Lower leg skin (tissue), 4 donors: ENCODE results near the gene KLHL6. TPM values are rescaled to one million over a fixed set of nuclear protein-coding genes. Genes with fewer than 3 reads are reported as not detected.
"Not testable (repeated sequence)": the region's sequence is repeated elsewhere in the genome, so short reads cannot be mapped to it uniquely, and the experiment has no call there.

ENCODE experiments used
- DNase-seq, 2 donors: peaks; one replicate each; pipeline ENCODE4 v3.0.0-alpha.2; 2019; ENCODE audit warnings: low spot score in 2 of 2
- H3K4me3 ChIP-seq: fragments of 200-600 bp; sonication (generic); 2 replicates; pipeline ENCODE4 v1.5.1; 2017; ENCODE audit warnings: mild to moderate bottlenecking, low read depth; ENCODE audit not compliant: poor library complexity, severe bottlenecking
- POLR2A ChIP-seq, 2 donors: fragments of 450-650 bp; IDR thresholded peaks; one replicate each; pipeline ENCODE4 v1.6.1; 2016 to 2017; ENCODE audit warnings: antibody characterized with exemption in 2 of 2, mild to moderate bottlenecking in 1 of 2, moderate library complexity in 1 of 2
- WGBS, 2 donors: methylation state at CpG; one replicate each; pipeline ENCODE4 v1.1.5; 2018; 5-methylcytosine and 5-hydroxymethylcytosine counted together
- intact Hi-C: fragments of 100-400 bp; cut with DNase I; formaldehyde crosslinking; loops from one replicate; pipeline ENCODE4 v1.15.0; 2023; ENCODE audit warnings: low total_unique reads
- total RNA-seq, 4 donors: library from RNA; depleted of rRNA; stranded (reverse); fragments of >200 nt; gene quantifications; one replicate each; pipeline ENCODE4 v1.1.0, GENCODE V29; 2016
- TF ChIP-seq, protein P1 (sequence below), 3 donors: fragments of 450-650 bp; IDR thresholded peaks; one replicate each; pipeline ENCODE4 v1.5.1; 2016; ENCODE audit warnings: antibody characterized with exemption in 3 of 3, mild to moderate bottlenecking in 3 of 3, moderate library complexity in 2 of 3

KLHL6 gene
- total RNA-seq, 4 donors from 2014 or later: 0.10 to 0.58 (median 0.23) TPM

DNA sequence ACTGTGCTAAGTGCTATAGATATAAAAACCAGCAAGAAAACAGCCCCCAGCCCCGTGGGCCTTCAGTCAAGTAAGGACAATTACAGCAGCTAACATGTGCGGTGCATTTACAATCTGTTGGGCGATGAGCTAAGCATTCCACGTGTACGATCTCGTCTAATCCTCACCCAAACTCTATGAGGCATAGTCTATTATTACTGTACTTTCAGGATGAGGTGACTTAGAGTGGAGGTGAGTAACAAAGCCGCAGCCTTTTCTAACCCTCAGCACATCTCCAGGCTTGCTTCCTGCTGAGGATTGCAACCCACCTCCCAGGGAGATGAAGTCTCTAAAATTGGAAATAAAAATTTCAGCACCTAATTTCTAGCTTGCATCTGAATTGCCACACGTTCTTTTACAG lies 73.9 kb downstream of the KLHL6 start:
- TF ChIP-seq POLR2A (IDR thresholded peaks at IDR 0.05): no peak
- TF ChIP-seq, protein P1, sequence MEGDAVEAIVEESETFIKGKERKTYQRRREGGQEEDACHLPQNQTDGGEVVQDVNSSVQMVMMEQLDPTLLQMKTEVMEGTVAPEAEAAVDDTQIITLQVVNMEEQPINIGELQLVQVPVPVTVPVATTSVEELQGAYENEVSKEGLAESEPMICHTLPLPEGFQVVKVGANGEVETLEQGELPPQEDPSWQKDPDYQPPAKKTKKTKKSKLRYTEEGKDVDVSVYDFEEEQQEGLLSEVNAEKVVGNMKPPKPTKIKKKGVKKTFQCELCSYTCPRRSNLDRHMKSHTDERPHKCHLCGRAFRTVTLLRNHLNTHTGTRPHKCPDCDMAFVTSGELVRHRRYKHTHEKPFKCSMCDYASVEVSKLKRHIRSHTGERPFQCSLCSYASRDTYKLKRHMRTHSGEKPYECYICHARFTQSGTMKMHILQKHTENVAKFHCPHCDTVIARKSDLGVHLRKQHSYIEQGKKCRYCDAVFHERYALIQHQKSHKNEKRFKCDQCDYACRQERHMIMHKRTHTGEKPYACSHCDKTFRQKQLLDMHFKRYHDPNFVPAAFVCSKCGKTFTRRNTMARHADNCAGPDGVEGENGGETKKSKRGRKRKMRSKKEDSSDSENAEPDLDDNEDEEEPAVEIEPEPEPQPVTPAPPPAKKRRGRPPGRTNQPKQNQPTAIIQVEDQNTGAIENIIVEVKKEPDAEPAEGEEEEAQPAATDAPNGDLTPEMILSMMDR (IDR thresholded peaks at IDR 0.05): no peak
- intact Hi-C loops: no loop called here
- 35 to 42% methylated on average over 8 of the region's 8 CpGs for WGBS, 2 donors
- peak in 1 of 2 donors; percentile 42 for DNase-seq
- no peak overlapping the region for H3K4me3 ChIP-seq

DNA sequence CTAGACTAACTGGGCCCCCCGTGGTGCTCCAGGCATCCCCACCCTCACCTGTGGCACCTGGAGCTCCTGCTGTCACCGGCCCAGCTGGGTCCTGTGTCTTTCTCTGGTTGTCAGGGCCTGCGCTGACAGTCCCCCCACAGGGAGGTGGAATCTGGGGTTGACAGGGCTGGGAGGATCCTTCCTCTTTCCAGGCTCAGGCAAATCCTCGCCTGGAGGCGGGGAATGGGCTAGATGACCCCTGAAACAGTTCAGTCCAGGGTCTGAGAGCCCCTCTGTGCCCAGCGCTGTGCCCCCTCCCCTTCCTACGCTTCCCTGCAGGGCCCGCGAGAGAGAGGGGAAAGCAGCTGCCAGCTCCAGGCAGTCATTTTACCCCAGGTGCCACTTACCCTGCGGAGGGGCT lies 77.0 kb downstream of the KLHL6 start:
- 77 to 80% methylated on average over 8 to 10 of the region's 10 CpGs for whole genome bisulfite sequencing, 2 donors
- no peak overlapping the region for H3K4me3 ChIP-seq
- TF ChIP-seq, protein P1 (IDR thresholded peaks at IDR 0.05): no peak
- no peak for TF ChIP-seq POLR2A (IDR thresholded peaks at IDR 0.05)
- intact Hi-C loops: loop anchor here (10.0 kb wide), 1 partner anchor 286 kb away; no protein-coding TSS in a partner anchor
- DNase-seq: peak in 1 of 2 donors; percentile 62

DNA sequence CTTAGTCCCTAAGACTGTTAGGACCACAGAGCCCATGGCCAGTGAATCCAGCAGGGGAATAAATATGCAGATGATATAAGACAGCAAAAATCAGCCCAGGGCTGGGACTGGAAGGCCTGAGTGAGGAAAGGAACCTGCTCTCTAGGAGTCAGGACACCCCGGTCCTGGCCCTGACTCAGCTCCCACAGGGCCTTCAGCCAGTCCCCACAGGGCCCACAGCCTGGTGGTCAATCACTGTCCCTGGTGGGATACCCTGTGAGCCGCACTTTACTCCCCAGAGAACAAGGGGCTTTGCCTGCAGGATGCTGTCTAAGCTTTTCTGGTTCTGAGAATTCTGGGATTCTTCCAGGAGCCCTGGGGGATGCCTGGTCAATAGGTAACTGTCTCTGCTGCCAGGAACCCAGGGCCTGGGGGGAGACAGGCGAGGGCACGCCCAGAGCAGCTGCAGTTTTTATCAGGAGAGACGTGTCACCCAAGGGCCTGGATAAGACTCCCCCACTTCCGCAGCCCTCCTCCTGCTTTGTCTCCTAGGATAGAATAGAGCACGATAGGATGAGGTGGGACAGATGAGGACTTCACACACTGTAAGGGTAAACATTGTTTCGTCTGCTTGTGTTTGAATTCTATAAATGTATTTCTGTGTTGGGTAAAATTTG lies 77.6 kb downstream of the KLHL6 start:
- WGBS, 2 donors: 50 to 66% methylated on average over 8 of the region's 8 CpGs
- peak in 1 of 2 donors; percentile 53 for DNase-seq
- H3K4me3 ChIP-seq: no peak overlapping the region
- intact Hi-C loops: loop anchor here (10.0 kb wide), 1 partner anchor 287 kb away; no protein-coding TSS in a partner anchor
- TF ChIP-seq POLR2A (IDR thresholded peaks at IDR 0.05): no peak
- TF ChIP-seq, protein P1 (IDR thresholded peaks at IDR 0.05): no peak

DNA sequence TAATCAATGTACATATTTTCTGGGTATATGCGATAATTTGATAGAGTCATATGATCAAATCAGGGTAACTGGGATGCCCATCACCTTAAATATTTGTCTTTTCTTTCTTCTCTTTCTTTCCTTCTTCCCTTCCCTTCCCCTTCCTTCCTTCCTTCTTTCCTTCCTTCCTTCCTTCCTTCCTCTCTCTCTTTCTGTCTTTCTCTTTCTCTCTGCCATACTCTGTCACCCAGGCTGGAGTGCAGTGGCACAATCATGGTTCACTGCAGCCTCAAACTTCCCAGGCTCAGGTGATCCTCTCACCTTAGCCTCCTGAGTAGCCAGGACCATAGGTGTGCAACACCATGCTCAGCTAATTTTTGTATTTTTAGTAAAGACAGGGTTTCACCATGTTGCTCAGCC lies 79.7 kb downstream of the KLHL6 start:
- 96 to 97% methylated on average over 1 of the region's 1 CpG for WGBS, 2 donors
- intact Hi-C loops: loop anchor here (10.0 kb wide), 1 partner anchor 289 kb away; no protein-coding TSS in a partner anchor
- peak in 1 of 2 donors; percentile 57 for DNase-seq

DNA sequence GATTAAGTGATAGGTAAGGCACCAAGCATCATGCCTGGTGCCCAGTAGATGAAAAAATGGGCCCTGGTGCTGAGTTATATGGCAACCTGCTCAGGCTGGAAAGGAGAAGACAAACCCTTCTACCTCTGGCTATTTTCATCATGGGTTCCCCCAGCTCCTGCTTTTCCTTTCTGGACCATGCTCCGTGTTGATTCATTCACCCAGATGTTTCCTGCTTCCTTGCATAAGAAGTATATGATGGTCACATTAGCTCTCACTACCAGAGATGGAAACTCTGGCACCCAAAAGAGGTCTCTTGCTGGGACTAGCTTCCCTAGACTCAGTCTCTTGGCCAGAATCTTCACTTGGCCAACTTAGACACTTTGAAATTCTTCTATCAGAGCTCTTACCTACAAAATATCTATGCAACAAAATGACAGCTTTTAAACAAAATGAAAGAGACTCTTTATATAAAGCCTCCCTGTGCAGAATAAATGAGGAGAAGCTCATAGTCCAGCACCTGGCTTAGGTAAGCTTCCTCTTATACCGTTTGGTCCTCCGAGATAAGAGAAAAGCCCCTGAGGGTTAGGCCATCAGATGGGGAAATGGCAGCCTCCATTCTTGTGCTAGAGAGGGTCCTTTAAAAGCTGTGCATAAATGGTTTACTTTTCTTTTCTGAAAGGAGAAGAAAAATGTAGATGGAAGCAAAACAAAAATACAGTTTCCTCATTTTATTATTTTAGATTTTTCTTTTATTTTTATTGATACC lies 80.3 kb downstream of the KLHL6 start:
- DNase-seq: peak in 1 of 2 donors; percentile 18
- 60 to 61% methylated on average over 3 of the region's 3 CpGs for WGBS, 2 donors
- TF ChIP-seq, protein P1 (IDR thresholded peaks at IDR 0.05): no peak
- no peak for TF ChIP-seq POLR2A (IDR thresholded peaks at IDR 0.05)
- intact Hi-C loops: loop anchor here (10.0 kb wide), 1 partner anchor 290 kb away; no protein-coding TSS in a partner anchor
- H3K4me3 ChIP-seq: no peak overlapping the region

More for the DNA sequence above, 79.7 kb downstream of the KLHL6 start:
- H3K4me3 ChIP-seq: not testable (repeated sequence)

DNA sequence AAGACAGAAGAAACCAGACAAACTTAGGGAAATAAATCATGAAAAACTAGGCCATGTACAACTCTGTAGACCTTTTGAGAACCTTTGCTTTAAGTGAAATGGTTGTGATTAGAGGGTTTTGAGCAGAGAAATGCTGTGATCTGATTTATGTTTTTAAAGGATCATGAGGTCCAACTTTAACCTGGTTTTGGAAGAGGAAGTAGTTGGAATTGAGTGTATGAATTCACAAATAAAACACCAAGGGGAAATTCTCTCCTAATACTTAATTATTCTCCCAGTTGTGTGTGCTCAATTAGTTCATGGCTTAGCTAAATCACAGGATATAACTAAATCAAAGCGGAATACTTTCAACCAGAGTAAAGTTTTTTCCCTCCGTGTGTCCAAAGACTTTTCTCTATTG lies 81.5 kb downstream of the KLHL6 start:
- WGBS, 2 donors: 76 to 79% methylated on average over 2 of the region's 2 CpGs
- DNase-seq: no peak
- no peak overlapping the region for H3K4me3 ChIP-seq
- TF ChIP-seq POLR2A (IDR thresholded peaks at IDR 0.05): no peak
- TF ChIP-seq, protein P1 (IDR thresholded peaks at IDR 0.05): no peak
- intact Hi-C loops: loop anchor here (10.0 kb wide), 1 partner anchor 291 kb away; no protein-coding TSS in a partner anchor
